ENCODE results near the gene ZP4. TPM values are rescaled to one million over a fixed set of nuclear protein-coding genes. Genes with fewer than 3 reads are reported as not detected.

The ZP4 gene
- total RNA-seq, 6 experiments from 2014 or later = not detected

DNA sequence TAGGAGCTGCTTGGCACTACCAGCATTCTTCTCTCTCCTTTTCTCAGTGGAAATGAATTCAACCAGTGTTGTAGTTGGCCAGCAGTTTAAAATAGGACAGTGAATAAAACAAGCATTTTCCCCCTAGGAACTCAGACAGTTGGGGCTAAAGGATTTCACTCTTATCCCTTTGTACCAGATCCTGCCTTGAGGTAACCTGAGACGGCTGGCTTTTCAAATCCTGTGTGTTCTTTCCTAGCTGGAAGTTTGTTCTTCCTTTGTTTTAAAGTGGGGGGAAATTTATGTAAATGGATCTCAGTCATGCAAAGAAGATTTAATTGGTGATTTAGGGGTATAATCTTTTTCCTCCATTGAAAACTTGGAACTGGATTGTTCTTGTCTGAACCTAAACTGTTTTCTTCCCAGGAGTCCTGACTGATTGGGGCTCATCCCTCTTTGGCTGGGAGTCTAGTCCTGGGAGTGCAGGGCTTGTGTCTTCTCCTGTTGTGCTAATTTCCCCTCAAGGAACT is 23.3 kb downstream of the ZP4 start:
- no peak for DNase-seq
- no peaks in the 10 kb centered on the region for H3K36me3 ChIP-seq
- H3K9me3 ChIP-seq = no peaks in the 10 kb centered on the region
- H3K4me3 ChIP-seq = no peak overlapping the region
- 69% methylated on average over 1 of the region's 1 CpG for WGBS (ENCODE audit: insufficient coverage, low coverage, low lambda C conversion rate, missing lambda C conversion rate)
- H3K4me1 ChIP-seq = peaks cover 0 to 4% (median 0%) of the 10 kb centered on the region in 4 donors
- TF ChIP-seq CTCF (IDR thresholded peaks at IDR 0.05) (no peak), POLR2A (IDR thresholded peaks at IDR 0.05) (no peak)
- intact Hi-C loops (cut with DNase I) = no loop called here
- H3K27ac ChIP-seq = no peak overlapping the region
- H3K27me3 ChIP-seq = no peaks in the 10 kb centered on the region
- ATAC-seq = no peak

- Histone ChIP-seq H3K9me3 (no peaks in the 10 kb centered on the region), H3K4me3 (peak overlapping the region in 1 of 3 donors; percentile 15)
- WGBS (ENCODE audit: insufficient coverage, low coverage, low lambda C conversion rate, missing lambda C conversion rate) = 5% methylated on average over 11 of the region's 25 CpGs
Observed at GRCh38 chr1:237864338-237865244, 26.1 kb downstream of the ZP4 start.

DNA sequence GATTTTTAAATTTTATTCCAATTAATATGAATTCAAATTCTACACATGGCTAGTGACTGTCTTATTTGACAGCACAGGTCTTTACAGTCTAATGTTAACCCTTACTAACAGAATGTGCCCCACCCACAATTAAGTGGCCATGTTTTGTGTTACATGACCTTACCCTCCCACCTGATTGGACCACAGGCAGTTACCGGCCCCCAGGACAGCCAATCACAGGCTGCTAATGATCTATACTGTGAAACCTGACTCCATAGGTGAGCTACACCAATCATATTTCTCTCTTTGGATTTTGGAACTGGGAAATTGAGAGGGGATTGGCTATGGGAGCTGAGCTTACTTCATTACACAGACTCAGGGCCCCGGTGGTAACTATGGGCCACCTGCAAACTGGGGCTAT is 27.5 kb downstream of the ZP4 start:
- H3K9me3 ChIP-seq = no peaks in the 10 kb centered on the region
- DNase-seq (no peak), ATAC-seq (no peak)
- H3K4me1 ChIP-seq = peaks cover 0 to 4% (median 0%) of the 10 kb centered on the region in 4 donors
- H3K27me3 ChIP-seq = no peaks in the 10 kb centered on the region
- H3K27ac ChIP-seq = no peak overlapping the region
- H3K4me3 ChIP-seq = no peak overlapping the region
- H3K36me3 ChIP-seq = no peaks in the 10 kb centered on the region
- TF ChIP-seq POLR2A (IDR thresholded peaks at IDR 0.05) (no peak), CTCF (IDR thresholded peaks at IDR 0.05) (no peak)
- 70% methylated on average over 2 of the region's 2 CpGs for WGBS (ENCODE audit: insufficient coverage, low coverage, low lambda C conversion rate, missing lambda C conversion rate)
- intact Hi-C loops (cut with DNase I) = no loop called here

More at GRCh38 chr1:237864338-237865244, 26.1 kb downstream of the ZP4 start:
- H3K27ac ChIP-seq = peak overlapping the region in 1 of 3 donors; percentile 20
- DNase-seq (peak; percentile 84 to 89 (median 88)), ATAC-seq (peak; percentile 96 to 98 (median 98))
- intact Hi-C loops (cut with DNase I) = no loop called here
- H3K4me1 ChIP-seq = peaks cover 0 to 4% (median 0%) of the 10 kb centered on the region in 4 donors
- no peaks in the 10 kb centered on the region for H3K27me3 ChIP-seq
- TF ChIP-seq CTCF (IDR thresholded peaks at IDR 0.05) (peak; percentile 91 to 99 (median 97)), POLR2A (IDR thresholded peaks at IDR 0.05) (no peak)
- no peaks in the 10 kb centered on the region for H3K36me3 ChIP-seq

DNA sequence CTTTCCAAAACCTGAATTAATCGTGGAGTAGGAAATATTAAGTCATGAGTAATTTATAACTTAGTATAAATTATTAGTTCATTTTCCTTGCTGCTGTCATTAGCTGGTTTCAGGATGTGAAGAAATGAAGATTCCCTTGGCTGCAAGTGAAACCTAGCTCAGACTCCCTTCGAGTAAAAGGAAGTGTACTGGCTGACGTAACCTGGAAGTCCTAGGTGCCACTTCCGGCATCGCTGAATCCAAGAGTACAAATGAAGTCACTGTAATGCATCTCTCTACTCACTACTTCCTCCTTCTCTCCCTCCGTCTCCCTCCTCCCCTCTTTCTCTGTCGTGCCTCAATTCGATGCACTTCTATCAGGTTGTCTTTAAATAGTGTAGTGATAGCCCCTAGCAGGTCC is 28.8 kb downstream of the ZP4 start:
- Histone ChIP-seq H3K36me3 (no peaks in the 10 kb centered on the region), H3K27me3 (no peaks in the 10 kb centered on the region), H3K9me3 (no peaks in the 10 kb centered on the region), H3K4me3 (no peak overlapping the region), H3K27ac (no peak overlapping the region), H3K4me1 (peaks cover 0 to 4% (median 0%) of the 10 kb centered on the region in 4 donors)
- no peak for ATAC-seq
- 60% methylated on average over 8 of the region's 8 CpGs for WGBS (ENCODE audit: insufficient coverage, low coverage, low lambda C conversion rate, missing lambda C conversion rate)
- TF ChIP-seq CTCF (IDR thresholded peaks at IDR 0.05) = no peak
- TF ChIP-seq POLR2A (IDR thresholded peaks at IDR 0.05) = no peak
- no peak for DNase-seq
- intact Hi-C loops (cut with DNase I) = no loop called here
